ENCODE measurements around the gene TSHZ1.

DNA sequence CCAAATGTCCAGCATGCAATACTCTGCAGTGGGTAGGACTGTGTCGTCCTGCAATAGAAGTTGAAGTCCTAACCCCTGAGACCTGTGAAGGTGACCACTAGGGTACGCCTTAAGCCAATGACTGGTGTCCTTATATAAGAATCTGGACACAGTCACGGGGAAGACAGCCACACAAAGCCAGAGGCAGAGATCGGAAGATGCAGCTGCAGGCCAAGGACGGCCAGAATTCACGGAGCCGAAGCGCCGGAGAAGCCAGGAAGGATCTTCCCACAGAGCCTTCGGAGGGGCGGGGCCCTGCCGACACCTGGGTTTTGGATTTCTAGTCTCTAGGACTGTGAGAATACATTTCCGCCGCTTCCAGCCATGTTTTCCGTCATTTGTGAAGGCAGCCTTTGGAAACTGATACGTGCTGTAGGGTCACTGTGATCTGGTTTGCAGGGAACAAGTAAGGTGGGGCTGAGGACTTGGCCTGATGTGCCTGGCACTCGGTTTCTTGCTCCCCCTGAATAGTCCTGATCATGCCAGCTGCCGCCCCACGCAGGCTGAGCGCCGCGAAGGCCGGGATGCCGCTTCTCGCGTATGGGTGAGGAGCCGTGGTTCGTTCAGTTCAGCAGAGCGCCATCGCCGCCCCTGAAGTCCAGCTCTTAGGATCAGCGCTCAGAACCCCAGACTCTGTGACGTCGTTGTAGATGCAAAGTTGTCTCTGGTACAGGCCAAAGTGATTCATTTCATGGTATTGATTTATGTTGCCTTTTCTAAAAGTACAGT lies 40.4 kb upstream of the TSHZ1 start:
- TF ChIP-seq, protein P1, sequence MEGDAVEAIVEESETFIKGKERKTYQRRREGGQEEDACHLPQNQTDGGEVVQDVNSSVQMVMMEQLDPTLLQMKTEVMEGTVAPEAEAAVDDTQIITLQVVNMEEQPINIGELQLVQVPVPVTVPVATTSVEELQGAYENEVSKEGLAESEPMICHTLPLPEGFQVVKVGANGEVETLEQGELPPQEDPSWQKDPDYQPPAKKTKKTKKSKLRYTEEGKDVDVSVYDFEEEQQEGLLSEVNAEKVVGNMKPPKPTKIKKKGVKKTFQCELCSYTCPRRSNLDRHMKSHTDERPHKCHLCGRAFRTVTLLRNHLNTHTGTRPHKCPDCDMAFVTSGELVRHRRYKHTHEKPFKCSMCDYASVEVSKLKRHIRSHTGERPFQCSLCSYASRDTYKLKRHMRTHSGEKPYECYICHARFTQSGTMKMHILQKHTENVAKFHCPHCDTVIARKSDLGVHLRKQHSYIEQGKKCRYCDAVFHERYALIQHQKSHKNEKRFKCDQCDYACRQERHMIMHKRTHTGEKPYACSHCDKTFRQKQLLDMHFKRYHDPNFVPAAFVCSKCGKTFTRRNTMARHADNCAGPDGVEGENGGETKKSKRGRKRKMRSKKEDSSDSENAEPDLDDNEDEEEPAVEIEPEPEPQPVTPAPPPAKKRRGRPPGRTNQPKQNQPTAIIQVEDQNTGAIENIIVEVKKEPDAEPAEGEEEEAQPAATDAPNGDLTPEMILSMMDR (IDR thresholded peaks at IDR 0.05), result no peak
- no peak for TF ChIP-seq POLR2A (IDR thresholded peaks at IDR 0.05)
